ENCODE data around the gene TMEFF1. TPM values are rescaled to one million over a fixed set of nuclear protein-coding genes. Genes with fewer than 3 reads are reported as not detected.

Gene TMEFF1
- total and polyA plus RNA-seq, 2 of the 8 experiments (the other 6 are each of a cell fraction or from before 2014, with no cell fraction given) = 13.5 to 68.2 TPM

DNA sequence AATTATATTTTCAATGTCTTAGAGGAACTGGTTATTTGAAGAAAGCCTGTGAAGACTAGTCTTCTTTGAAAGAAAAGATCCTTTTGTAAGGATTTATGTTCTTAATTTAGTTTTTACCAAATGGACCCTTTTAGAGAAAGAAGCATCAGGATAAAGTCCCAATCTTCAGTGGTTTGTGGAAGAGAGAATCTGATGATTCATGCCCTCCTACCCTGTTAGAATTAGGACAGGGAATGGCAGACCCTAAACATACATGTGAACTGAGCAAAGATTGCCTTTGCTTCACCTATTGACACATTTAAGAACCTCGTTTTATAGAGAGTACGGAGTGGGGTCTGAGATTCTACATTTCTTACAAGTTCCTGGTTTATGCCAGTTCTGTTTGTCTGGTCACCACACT, 20.1 kb upstream of the TMEFF1 start:
- H3K18ac ChIP-seq (ENCODE audit: extremely low read depth, low read length) = no peak overlapping the region
- H2BK120ac ChIP-seq (replicated peaks; ENCODE audit: low read depth, low read length) = no peak overlapping the region
- no peak overlapping the region for H3K14ac ChIP-seq (ENCODE audit: insufficient read length)
- H2BK5ac ChIP-seq (ENCODE audit: low read depth, low read length) = no peak overlapping the region
- H2BK15ac ChIP-seq (ENCODE audit: low read length) = no peak overlapping the region
- no peak for DNase-seq (ENCODE audit: low read depth in 1 of 2, low spot score in 2 of 2)
- no peak overlapping the region for H3K4me2 ChIP-seq (ENCODE audit: insufficient read depth in 1 of 2, low read depth in 2 of 2, low read length in 2 of 2)
- no peak for FAIRE-seq
- H3K4me1 ChIP-seq (replicated peaks in 1 of 4; ENCODE audit: control insufficient read depth in 3 of 4, insufficient read depth in 4 of 4, low read length in 3 of 4) = no peaks in the 10 kb centered on the region
- no peaks in the 10 kb centered on the region for H3K23me2 ChIP-seq (ENCODE audit: low read depth, low read length)
- no peak overlapping the region for H2BK20ac ChIP-seq (ENCODE audit: low read length)
- no peak overlapping the region for H2AK5ac ChIP-seq (ENCODE audit: low read depth, low read length)
- H3K4ac ChIP-seq (replicated peaks; ENCODE audit: insufficient read length, low read depth, low read length) = no peak overlapping the region
- no peaks in the 10 kb centered on the region for H3K9me3 ChIP-seq (ENCODE audit: insufficient read depth in 2 of 2, low read depth in 1 of 2, low read length in 1 of 2)
- no peak overlapping the region for H4K5ac ChIP-seq (ENCODE audit: insufficient read length, low read depth, low read length)
- peaks cover 0 to 2% of the 10 kb centered on the region in 2 experiments for H4K20me1 ChIP-seq (replicated peaks in 1 of 2; ENCODE audit: control insufficient read depth in 1 of 2, insufficient read depth in 2 of 2, low read length in 2 of 2)
- no peak overlapping the region for H3K9ac ChIP-seq (replicated peaks in 1 of 4; ENCODE audit: extremely low read depth in 1 of 4, low read depth in 3 of 4, low read length in 3 of 4)
- no peak overlapping the region for H2AFZ ChIP-seq (ENCODE audit: low read length)
- H3K27me3 ChIP-seq (replicated peaks in 1 of 4; ENCODE audit: control insufficient read depth in 3 of 4, extremely low read depth in 1 of 4, insufficient read depth in 3 of 4, low read length in 3 of 4) = no peaks in the 10 kb centered on the region
- POLR2A ChIA-PET (ENCODE audit: partially characterized antibody) = interaction anchor here (0.6 kb wide), 1 partner anchor 12 kb away, joined by 3 read pairs; no protein-coding TSS in a partner anchor
- H4K91ac ChIP-seq (replicated peaks; ENCODE audit: insufficient read length, low read length) = no peak overlapping the region
- H3K79me2 ChIP-seq (ENCODE audit: control insufficient read depth in 1 of 2, insufficient read depth in 2 of 2, low read length in 2 of 2) = no peaks in the 10 kb centered on the region
- no peak overlapping the region for H2BK12ac ChIP-seq (ENCODE audit: low read depth, low read length)
- H3K4me3 ChIP-seq (ENCODE audit: extremely low read depth in 1 of 4, insufficient read depth in 2 of 4, low read depth in 3 of 4, low read length in 4 of 4) = no peak overlapping the region
- CTCF ChIA-PET (ENCODE audit: partially characterized antibody) = interaction anchor here (1.6 to 1.7 kb wide), 2 partner anchors 11 to 129 kb away, joined by 4 to 6 read pairs; no protein-coding TSS in a partner anchor
- H3K36me3 ChIP-seq (ENCODE audit: control insufficient read depth in 2 of 4, insufficient read depth in 4 of 4, low read length in 3 of 4) = peaks cover 0 to 26% (median 6%) of the 10 kb centered on the region in 4 experiments; a peak in 3 of 8 replicates
- H4K8ac ChIP-seq (ENCODE audit: extremely low read depth, insufficient read depth, low read length) = no peak overlapping the region
- no peak overlapping the region for H3K23ac ChIP-seq (ENCODE audit: insufficient read length)
- H3K56ac ChIP-seq (replicated peaks; ENCODE audit: insufficient read length, low read depth, low read length) = no peak overlapping the region
- H3K79me1 ChIP-seq (ENCODE audit: low read depth, low read length) = no peaks in the 10 kb centered on the region
- no peak overlapping the region for H3K27ac ChIP-seq (ENCODE audit: low read depth, low read length)
- WGBS, 2 experiments (ENCODE audit: extremely low coverage in 1 of 2, insufficient coverage in 1 of 2, insufficient read length in 1 of 2, insufficient replicate concordance in 2 of 2, low coverage in 1 of 2, low lambda C conversion rate in 2 of 2, missing lambda C conversion rate in 1 of 2) = 90% methylated on average over 2 of the region's 2 CpGs; no CpG with 5 or more reads in 1 of the 2 experiments
- TF ChIP-seq GTF2F1 (IDR thresholded peaks at IDR 0.05; ENCODE audit: borderline replicate concordance, low read depth, low read length) (no peak), BCL11A (IDR thresholded peaks at IDR 0.05; ENCODE audit: low read depth in 2 of 2, low read length in 2 of 2) (no peak), POLR2AphosphoS5 (IDR thresholded peaks at IDR 0.05; ENCODE audit: low read depth, low read length) (no peak), TCF12 (IDR thresholded peaks at IDR 0.05; ENCODE audit: low read depth, low read length) (no peak), SP2 (IDR thresholded peaks at IDR 0.05; ENCODE audit: low read length) (no peak), TEAD4 (IDR thresholded peaks at IDR 0.05; ENCODE audit: low read depth, low read length) (no peak), HDAC6 (IDR thresholded peaks at IDR 0.05; ENCODE audit: low read depth, low read length) (no peak), JUN (IDR thresholded peaks at IDR 0.05; ENCODE audit: low read depth, low read length) (no peak), SIN3A (conservative IDR thresholded peaks at IDR 0.05 in 1 of 2, IDR thresholded peaks at IDR 0.05 in 1 of 2; ENCODE audit: low read depth in 1 of 2, low read length in 2 of 2) (no peak), CEBPB (IDR thresholded peaks at IDR 0.05; ENCODE audit: low read depth, low read length) (no peak), BACH1 (IDR thresholded peaks at IDR 0.05; ENCODE audit: low read length) (no peak), ASH2L (IDR thresholded peaks at IDR 0.05; ENCODE audit: low read length) (no peak), RNF2 (IDR thresholded peaks at IDR 0.05; ENCODE audit: borderline replicate concordance, low read depth, low read length, missing control alignments, poor library complexity, severe bottlenecking) (no peak)
